Activated CD4-positive, alpha-beta T cell treated with anti-CD3 and anti-CD28 coated beads for 36 hours (primary cell): Measurements from ENCODE around the gene CIP2A. TPM values are rescaled to one million over a fixed set of nuclear protein-coding genes. Genes with fewer than 3 reads are reported as not detected.

Experiments used
- ATAC-seq: fragments of 200-7000 bp; cut with Tn5 transposase; one replicate; pipeline ENCODE4 v1.10.0; 2021; ENCODE audit warnings: mild to moderate bottlenecking, moderate library complexity
- CTCF ChIA-PET: fragments of 350-600 bp; sonication (Branson Sonifier 250); formaldehyde crosslinking; loops from one replicate; lab custom pipeline; 2021; ENCODE audit warnings: antibody characterized with exemption; lab: Charles Lee
- POLR2A ChIA-PET: fragments of 350-600 bp; sonication (Branson Sonifier 250); formaldehyde crosslinking; loops from one replicate; lab custom pipeline; 2021; ENCODE audit warnings: antibody characterized with exemption, inconsistent platforms; lab: Charles Lee
- DNase-seq: peaks from one replicate; pipeline ENCODE4 v3.0.0-alpha.2; 2020
- H3K27ac Mint-ChIP-seq: one replicate; pipeline ENCODE4 v1.8.0; 2021; ENCODE audit warnings: mixed read lengths
- H3K27me3 Mint-ChIP-seq: one replicate; pipeline ENCODE4 v1.8.0; 2021; ENCODE audit warnings: mixed read lengths
- H3K36me3 Mint-ChIP-seq: one replicate; pipeline ENCODE4 v1.8.0; 2021; ENCODE audit warnings: low read depth, mixed read lengths
- H3K4me1 Mint-ChIP-seq: one replicate; pipeline ENCODE4 v1.8.0; 2021; ENCODE audit warnings: mixed read lengths
- H3K4me3 Mint-ChIP-seq: one replicate; pipeline ENCODE4 v1.8.0; 2021; ENCODE audit warnings: mild to moderate bottlenecking, moderate library complexity, mixed read lengths
- H3K9me3 Mint-ChIP-seq: one replicate; pipeline ENCODE4 v1.8.0; 2021; ENCODE audit warnings: low read depth, mixed read lengths
- intact Hi-C, 2 experiments: fragments of 100-400 bp; cut with DNase I in 1 of 2; cut with micrococcal nuclease in 1 of 2; formaldehyde crosslinking; loops; one replicate each; pipeline versions ENCODE4 v1.14.2 to v1.15.1; 2022 to 2024; cut with DNase I, micrococcal nuclease
- total RNA-seq, 2 experiments: library from RNA; stranded (reverse); gene quantifications; one replicate each; pipeline ENCODE4 v1.2.3, GENCODE V29; 2021

CIP2A gene
- total RNA-seq, 2 experiments from 2014 or later, result 47.8 to 58.5 TPM

DNA sequence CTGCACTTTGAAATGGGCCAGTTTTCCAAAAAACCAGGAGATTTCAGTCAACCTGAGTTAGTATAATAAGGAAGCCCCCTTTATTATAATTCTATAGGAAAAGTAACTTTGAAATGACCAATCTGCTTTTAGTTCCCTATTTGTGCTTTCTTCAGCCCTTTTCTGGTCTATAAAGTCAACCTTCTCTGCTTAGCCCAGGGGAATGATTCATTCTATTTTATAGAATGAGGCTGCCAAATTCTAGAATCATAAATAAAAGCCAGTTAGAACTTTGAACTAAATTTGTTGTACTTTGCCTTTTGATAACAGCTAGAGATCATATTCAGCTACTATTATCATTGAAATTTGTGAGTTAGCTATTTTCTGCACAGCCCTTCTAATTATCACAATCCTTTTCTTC lies 24.7 kb downstream of the CIP2A start:
- H3K9me3 Mint-ChIP-seq, result no peaks in the 10 kb centered on the region
- no peaks in the 10 kb centered on the region for H3K27me3 Mint-ChIP-seq
- POLR2A ChIA-PET, result no interaction called here
- H3K4me3 Mint-ChIP-seq, result no peak overlapping the region
- no peak for DNase-seq
- peaks cover 42% of the 10 kb centered on the region for H3K36me3 Mint-ChIP-seq
- intact Hi-C loops, result no loop called here
- H3K27ac Mint-ChIP-seq, result no peak overlapping the region
- ATAC-seq, result no peak
- CTCF ChIA-PET, result interaction anchor here (3.6 kb wide), 1 partner anchor 12 kb away, joined by 11 read pairs; no protein-coding TSS in a partner anchor
- no peaks in the 10 kb centered on the region for H3K4me1 Mint-ChIP-seq

DNA sequence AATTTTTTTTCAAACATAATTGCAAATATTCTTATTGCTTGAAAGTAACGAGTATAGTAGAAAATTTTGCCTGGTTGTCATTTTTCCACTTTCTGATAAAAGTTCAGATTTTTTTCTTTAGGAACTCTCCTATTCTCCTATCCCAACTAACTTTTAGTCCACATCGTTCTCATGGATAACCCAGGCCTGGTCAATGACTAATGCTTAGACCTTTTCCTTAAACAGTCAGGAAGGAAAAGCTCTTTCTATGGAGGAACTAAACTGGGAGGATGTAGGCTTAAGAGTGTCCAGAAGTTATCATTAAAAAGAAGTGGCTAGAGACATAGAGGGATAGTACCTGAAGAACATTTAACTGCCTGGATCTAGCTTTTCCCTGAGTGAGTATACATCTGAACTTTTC lies 26.7 kb downstream of the CIP2A start:
- Mint-ChIP-seq H3K36me3 (peaks cover 43% of the 10 kb centered on the region), H3K4me3 (no peak overlapping the region)
- ATAC-seq, result no peak

DNA sequence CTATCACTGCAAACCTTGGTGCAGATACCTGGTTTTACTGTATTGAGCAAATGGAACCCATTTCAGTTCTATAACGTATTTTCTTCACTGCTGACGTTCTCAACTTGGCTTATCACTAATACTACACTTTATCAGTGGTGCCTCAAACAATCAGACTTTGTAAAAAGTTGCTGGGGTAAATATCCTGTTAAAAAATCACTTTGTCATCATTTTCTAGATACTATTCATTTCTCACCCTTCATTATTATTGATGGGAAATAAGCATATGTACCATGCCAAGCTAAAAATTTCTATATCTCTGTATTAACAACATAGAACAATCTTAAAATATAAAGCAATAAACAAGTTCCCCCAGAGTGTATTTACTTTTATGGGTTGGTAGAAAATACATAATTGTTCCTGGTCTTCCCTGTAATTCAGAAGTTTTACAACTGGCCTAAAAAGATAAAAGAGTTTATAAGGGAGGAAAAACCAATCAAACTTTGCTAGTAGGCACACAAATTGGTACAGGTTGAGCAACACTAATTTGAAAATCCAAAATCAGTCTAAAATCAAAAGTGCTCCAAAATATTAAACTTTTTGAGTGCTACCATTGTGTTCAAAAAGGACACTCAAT lies 33.2 kb downstream of the CIP2A start:
- ATAC-seq, result no peak
- Mint-ChIP-seq H3K36me3 (peaks cover 41% of the 10 kb centered on the region), H3K4me3 (no peak overlapping the region), H3K27me3 (no peaks in the 10 kb centered on the region), H3K9me3 (no peaks in the 10 kb centered on the region), H3K27ac (no peak overlapping the region), H3K4me1 (peaks cover 4% of the 10 kb centered on the region)
- intact Hi-C loops, result no loop called here
- POLR2A ChIA-PET, result no interaction called here
- CTCF ChIA-PET, result no interaction called here
- no peak for DNase-seq

More for the DNA sequence above, 26.7 kb downstream of the CIP2A start:
- Mint-ChIP-seq H3K27ac (no peak overlapping the region), H3K4me1 (no peaks in the 10 kb centered on the region), H3K9me3 (no peaks in the 10 kb centered on the region), H3K27me3 (no peaks in the 10 kb centered on the region)
- CTCF ChIA-PET, result interaction anchor here (1.2 to 3.6 kb wide), 2 partner anchors 10 to 63 kb away, joined by 3 to 11 read pairs; no protein-coding TSS in a partner anchor
- POLR2A ChIA-PET, result no interaction called here
- DNase-seq, result no peak
- intact Hi-C loops, result no loop called here

DNA sequence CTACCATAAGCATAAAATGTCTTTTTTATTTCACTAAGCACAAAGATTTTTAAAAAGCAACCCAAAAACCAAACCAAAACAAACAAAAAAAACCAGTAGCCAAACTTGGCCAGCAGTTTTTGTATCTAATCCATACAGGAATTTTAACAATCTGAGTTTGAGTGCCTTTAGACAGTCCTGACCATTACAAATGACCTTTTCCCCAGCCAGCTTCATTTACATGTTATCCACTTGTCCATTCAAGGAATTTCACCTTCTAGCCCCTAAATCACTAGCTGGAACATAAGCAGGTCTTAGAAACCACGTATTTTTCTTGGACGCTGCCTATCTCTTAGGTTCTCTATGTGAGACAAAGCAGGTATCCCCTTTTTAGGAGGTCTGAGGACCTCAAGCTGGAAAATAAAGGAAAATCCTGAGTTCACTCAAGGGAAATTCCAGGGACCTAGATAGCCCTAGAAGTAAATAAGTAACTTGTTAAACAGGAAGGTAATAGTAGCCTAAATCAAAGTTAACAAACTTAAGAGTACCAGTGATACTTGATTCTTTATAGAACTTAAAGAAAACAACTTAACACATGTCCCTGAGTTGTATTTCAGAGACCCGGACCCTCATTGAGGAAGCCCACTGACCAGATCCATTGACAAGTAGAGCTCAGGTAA lies 34.2 kb downstream of the CIP2A start:
- intact Hi-C loops, result no loop called here
- DNase-seq (no peak), ATAC-seq (no peak)
- Mint-ChIP-seq H3K9me3 (no peaks in the 10 kb centered on the region), H3K27me3 (no peaks in the 10 kb centered on the region), H3K4me1 (peaks cover 4% of the 10 kb centered on the region), H3K27ac (no peak overlapping the region), H3K36me3 (peaks cover 36% of the 10 kb centered on the region), H3K4me3 (no peak overlapping the region)
- CTCF ChIA-PET, result interaction anchor here (0.8 to 2.5 kb wide), 2 partner anchors 65 to 335 kb away, joined by 3 to 6 read pairs; no protein-coding TSS in a partner anchor
- POLR2A ChIA-PET, result no interaction called here

DNA sequence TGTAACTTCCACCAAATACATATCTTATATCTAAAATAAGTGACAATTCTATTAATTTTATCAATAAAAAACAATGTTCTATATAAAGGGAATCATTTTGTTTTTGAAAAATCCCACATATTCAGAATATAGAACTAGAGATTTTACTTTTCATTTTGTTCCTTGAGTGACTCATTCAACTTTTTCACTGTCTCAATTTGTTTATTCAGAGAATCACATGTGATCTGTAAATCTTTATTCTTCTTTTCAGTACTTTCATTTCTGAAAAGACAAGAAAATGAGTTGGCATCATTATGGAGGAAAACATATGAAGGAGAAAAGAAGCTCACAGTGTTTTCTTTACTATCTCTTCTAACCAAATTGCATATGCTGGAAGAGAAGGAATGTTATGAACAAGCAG lies 35.0 kb downstream of the CIP2A start:
- intact Hi-C loops, result no loop called here

DNA sequence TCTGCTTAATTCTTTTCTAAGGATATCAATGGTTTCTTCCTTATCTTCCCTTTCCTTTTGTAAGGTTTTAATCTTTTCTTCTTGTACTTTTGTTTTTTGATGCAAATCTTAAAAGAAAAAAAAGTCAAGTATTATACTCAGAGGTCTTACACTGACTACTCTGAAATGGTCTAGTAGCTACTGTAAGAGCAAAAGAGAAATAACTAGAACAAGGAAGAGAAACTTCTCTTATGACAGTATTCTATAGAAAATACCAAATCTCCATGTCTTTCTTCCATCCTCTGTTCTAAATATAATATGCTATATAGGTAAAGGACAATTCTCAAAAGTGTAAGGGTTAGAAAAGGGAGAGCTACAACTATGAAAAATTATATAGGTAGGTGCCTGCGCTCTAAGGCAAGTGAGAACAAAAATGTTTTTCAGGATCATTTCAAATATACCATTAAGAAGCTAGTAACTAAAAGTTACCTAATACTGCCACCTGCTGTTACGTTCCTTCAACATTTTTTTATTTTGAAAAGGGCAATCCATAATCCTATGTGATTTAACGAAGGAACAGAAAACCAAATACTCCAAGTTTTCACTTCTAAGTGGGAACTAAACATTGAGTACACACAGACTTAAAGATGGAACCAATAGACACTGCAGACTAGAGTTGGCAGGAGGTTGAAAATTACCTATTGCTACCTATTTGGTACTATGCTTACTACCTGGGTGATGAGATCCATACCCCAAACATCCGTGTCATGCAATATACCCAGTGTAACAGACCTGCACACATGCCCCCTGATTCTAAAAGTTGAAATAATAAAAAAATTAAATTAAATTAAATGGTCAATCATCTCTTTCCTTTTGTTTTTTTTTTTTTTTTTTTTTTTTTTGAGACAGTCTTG lies 36.7 kb downstream of the CIP2A start:
- no peak for ATAC-seq
- POLR2A ChIA-PET, result no interaction called here
- intact Hi-C loops, result loop anchor here (1.0 to 2.0 kb wide), 2 partner anchors 63 to 64 kb away; no protein-coding TSS in a partner anchor
- CTCF ChIA-PET, result interaction anchor here (0.8 to 3.4 kb wide), 26 partner anchors 9 to 1316 kb away, joined by 3 to 13 read pairs (median 4); partner anchors contain the start of genes CIP2A and DZIP3
- peaks cover 30% of the 10 kb centered on the region for H3K36me3 Mint-ChIP-seq
- H3K4me3 Mint-ChIP-seq, result no peak overlapping the region
- H3K9me3 Mint-ChIP-seq, result no peaks in the 10 kb centered on the region
- H3K27ac Mint-ChIP-seq, result no peak overlapping the region
- no peaks in the 10 kb centered on the region for H3K27me3 Mint-ChIP-seq
- no peak for DNase-seq
- H3K4me1 Mint-ChIP-seq, result peaks cover 4% of the 10 kb centered on the region

More for the DNA sequence above, 35.0 kb downstream of the CIP2A start:
- Mint-ChIP-seq H3K4me1 (peaks cover 4% of the 10 kb centered on the region), H3K9me3 (no peaks in the 10 kb centered on the region), H3K27me3 (no peaks in the 10 kb centered on the region), H3K27ac (no peak overlapping the region), H3K36me3 (peaks cover 35% of the 10 kb centered on the region), H3K4me3 (no peak overlapping the region)
- CTCF ChIA-PET, result interaction anchor here (0.8 to 3.4 kb wide), 4 partner anchors 36 to 334 kb away, joined by 3 to 13 read pairs (median 6); partner anchors contain the start of genes CIP2A and DZIP3
- DNase-seq (no peak), ATAC-seq (no peak)
- POLR2A ChIA-PET, result no interaction called here

DNA sequence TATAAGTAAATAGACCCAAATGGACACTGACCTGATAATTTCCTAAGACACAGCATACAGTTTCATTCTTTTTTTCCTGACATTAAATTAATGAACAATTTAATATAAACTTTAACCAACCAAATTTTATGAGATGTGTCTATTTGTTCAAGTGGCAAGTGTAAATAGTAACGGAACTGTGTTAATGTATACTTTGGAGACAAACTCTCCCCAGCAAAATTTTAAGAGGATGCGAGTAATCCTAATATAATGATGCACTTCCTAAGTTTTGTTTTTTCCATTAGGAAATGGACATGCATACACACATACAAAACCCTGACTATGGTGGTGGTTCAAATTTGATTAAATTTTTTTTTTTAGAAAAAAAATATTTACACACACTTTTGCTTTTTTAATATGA lies 40.4 kb downstream of the CIP2A start:
- ChIA-PET CTCF (no interaction called here), POLR2A (no interaction called here)
- Mint-ChIP-seq H3K36me3 (peaks cover 36% of the 10 kb centered on the region), H3K4me3 (no peak overlapping the region), H3K27ac (no peak overlapping the region), H3K4me1 (peaks cover 13% of the 10 kb centered on the region), H3K9me3 (no peaks in the 10 kb centered on the region), H3K27me3 (no peaks in the 10 kb centered on the region)
- DNase-seq, result no peak
- intact Hi-C loops, result no loop called here
- ATAC-seq, result no peak

DNA sequence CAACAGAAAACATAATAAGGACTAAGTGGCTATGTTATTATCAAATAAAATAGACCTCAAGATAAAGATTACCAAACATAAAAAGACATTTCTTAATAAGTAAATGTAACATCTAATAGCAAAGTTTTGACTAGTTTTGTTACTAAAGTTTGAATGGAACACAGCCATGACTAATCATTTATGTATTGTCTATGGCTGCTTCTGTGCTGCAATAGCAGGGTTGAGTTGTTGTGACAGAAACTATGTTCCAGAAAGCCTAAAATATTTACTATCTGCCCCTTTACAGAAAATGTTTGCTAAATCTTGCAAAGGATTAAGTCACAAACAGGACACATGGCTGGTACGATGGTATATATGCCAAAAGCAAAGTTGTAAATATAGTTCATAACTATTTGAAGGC lies 40.9 kb downstream of the CIP2A start:
- no peaks in the 10 kb centered on the region for H3K9me3 Mint-ChIP-seq
- peaks cover 13% of the 10 kb centered on the region for H3K4me1 Mint-ChIP-seq
- CTCF ChIA-PET, result no interaction called here
- DNase-seq (no peak), ATAC-seq (no peak)
- H3K36me3 Mint-ChIP-seq, result peaks cover 41% of the 10 kb centered on the region
- POLR2A ChIA-PET, result no interaction called here
- no peaks in the 10 kb centered on the region for H3K27me3 Mint-ChIP-seq
- no peak overlapping the region for H3K27ac Mint-ChIP-seq
- intact Hi-C loops, result no loop called here
- H3K4me3 Mint-ChIP-seq, result no peak overlapping the region

DNA sequence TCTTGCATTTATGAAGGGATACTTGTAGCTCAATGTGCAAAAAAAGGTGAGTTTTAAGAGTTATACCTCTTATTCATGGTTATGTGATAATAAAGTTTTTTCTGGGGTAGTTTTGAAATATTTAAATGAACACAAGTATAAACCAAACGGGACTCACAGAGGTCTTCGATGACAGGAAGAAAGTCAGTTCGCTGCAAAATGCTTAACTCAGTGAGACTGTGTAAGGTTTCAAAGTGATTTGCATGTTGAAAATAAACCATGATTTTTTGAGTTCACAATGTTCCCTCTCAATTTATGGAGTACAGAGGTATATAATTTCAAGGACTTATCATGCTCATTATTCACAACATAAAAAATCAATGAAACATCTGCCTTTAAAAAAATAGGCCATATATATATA lies 42.5 kb downstream of the CIP2A start:
- H3K36me3 Mint-ChIP-seq, result peaks cover 36% of the 10 kb centered on the region
- H3K9me3 Mint-ChIP-seq, result no peaks in the 10 kb centered on the region
- ChIA-PET POLR2A (no interaction called here), CTCF (interaction anchor here (1.1 kb wide), 1 partner anchor 141 kb away, joined by 3 read pairs; no protein-coding TSS in a partner anchor)
- intact Hi-C loops, result no loop called here
- no peak for ATAC-seq
- H3K4me1 Mint-ChIP-seq, result peaks cover 9% of the 10 kb centered on the region
- no peak overlapping the region for H3K4me3 Mint-ChIP-seq
- no peak for DNase-seq
- no peak overlapping the region for H3K27ac Mint-ChIP-seq
- no peaks in the 10 kb centered on the region for H3K27me3 Mint-ChIP-seq

DNA sequence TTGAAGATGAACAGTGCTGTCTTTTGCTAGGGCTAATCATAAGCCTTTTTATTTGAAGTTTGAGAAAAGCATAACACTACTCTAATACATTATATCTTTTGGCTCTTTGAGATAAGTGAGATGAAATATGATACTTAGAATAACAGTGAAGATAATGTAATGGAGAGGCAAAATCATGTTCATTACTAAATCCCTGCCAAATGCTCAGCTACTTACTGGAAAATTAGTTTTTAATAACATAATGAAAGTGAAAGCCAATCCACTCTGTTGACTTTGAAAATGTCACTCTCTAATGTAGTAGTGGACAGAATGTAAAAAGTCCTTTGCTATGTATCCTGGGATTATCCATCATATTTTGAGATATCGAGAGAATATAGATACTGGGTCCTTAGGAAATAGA lies 43.0 kb downstream of the CIP2A start:
- Mint-ChIP-seq H3K9me3 (no peaks in the 10 kb centered on the region), H3K27me3 (no peaks in the 10 kb centered on the region), H3K36me3 (peaks cover 33% of the 10 kb centered on the region), H3K27ac (no peak overlapping the region), H3K4me1 (peaks cover 9% of the 10 kb centered on the region), H3K4me3 (no peak overlapping the region)
- ChIA-PET POLR2A (no interaction called here), CTCF (interaction anchor here (0.8 to 1.1 kb wide), 2 partner anchors 15 to 141 kb away, joined by 3 read pairs; no protein-coding TSS in a partner anchor)
- ATAC-seq (no peak), DNase-seq (no peak)
- intact Hi-C loops, result no loop called here

DNA sequence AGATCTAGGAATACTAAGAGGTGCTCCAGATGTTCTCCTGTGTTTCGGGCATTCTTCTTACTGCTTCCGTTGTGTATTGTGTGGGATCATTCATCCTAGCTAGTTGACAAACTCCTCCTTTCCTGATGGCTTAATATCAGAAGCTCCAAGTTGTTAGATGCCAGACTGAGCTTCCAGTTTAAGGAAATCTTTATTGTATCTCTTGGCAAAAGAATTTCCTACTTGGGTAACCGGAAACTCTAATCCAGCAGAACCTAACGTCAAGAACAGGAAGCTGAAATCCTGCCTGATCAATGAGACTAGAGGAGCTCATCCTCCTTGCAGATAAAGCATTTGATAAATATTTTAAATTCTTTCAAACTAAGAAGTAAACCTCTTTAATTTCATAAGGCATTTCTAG lies 51.2 kb downstream of the CIP2A start:
- H3K36me3 Mint-ChIP-seq, result peaks cover 2% of the 10 kb centered on the region
- H3K9me3 Mint-ChIP-seq, result no peaks in the 10 kb centered on the region
- POLR2A ChIA-PET, result no interaction called here
- no peak for ATAC-seq
- peaks cover 2% of the 10 kb centered on the region for H3K27me3 Mint-ChIP-seq
- no peak overlapping the region for H3K27ac Mint-ChIP-seq
- CTCF ChIA-PET, result interaction anchor here (1.0 to 1.4 kb wide), 4 partner anchors 14 to 49 kb away, joined by 3 to 8 read pairs (median 3); no protein-coding TSS in a partner anchor
- no peaks in the 10 kb centered on the region for H3K4me1 Mint-ChIP-seq
- no peak for DNase-seq
- intact Hi-C loops, result no loop called here
- H3K4me3 Mint-ChIP-seq, result no peak overlapping the region
